ENCODE data around the gene ZNF132. TPM values are rescaled to one million over a fixed set of nuclear protein-coding genes. Genes with fewer than 3 reads are reported as not detected.

Gene ZNF132
- total RNA-seq, 1 donor from 2014 or later, result 7.0 TPM

- peak; percentile 99 for DNase-seq
These were observed 53.2 kb downstream of the ZNF132 start, which contains the start of gene RPS5 for GRCh38 chr19:58386576-58387337. Gene RPS5, plus strand, starts transcription at chr19:58387269. Its CDS starts 869 bp downstream, at chr19:58388138.

GRCh38 chr19:58385891-58386575, 53.9 kb downstream of the ZNF132 start:
- no peak for DNase-seq

- DNase-seq, result no peak
These were observed 54.6 kb downstream of the ZNF132 start for GRCh38 chr19:58385313-58385890.

GRCh38 chr19:58382997-58383603, 56.9 kb downstream of the ZNF132 start:
- DNase-seq, result no peak

Small RNAs within 50 kb of the gene (small RNA-seq; reads per million reads assigned to genes)
- gene MIR4754 (ENCODE audit: low replicate concordance), result not detected
- gene RNU6-1337P (ENCODE audit: low replicate concordance), result not detected

Other genes with a start within 250 kb of the ZNF132 start
- 34.2 TPM for gene ZNF544, start 211.2 kb downstream of the ZNF132 start, total RNA-seq
- gene ZNF8, start 161.2 kb downstream of the ZNF132 start, total RNA-seq, result 9.5 TPM
- 37.8 TPM for gene ERVK3-1, start 134.8 kb downstream of the ZNF132 start, total RNA-seq
- gene ZSCAN22, start 113.2 kb downstream of the ZNF132 start, total RNA-seq, result 2.5 TPM
- 5.7 TPM for gene A1BG, start 86.7 kb downstream of the ZNF132 start, total RNA-seq
- gene ZNF497, start 77.4 kb downstream of the ZNF132 start, total RNA-seq, result 4.9 TPM
- gene ZNF837, start 59.1 kb downstream of the ZNF132 start, total RNA-seq, result 1.5 TPM
- 1,593 TPM for gene RPS5, start 52.9 kb downstream of the ZNF132 start, total RNA-seq
- gene RNF225, start 44.5 kb downstream of the ZNF132 start, total RNA-seq, result not detected
- 11.0 TPM for gene ZNF584, start 31.5 kb downstream of the ZNF132 start, total RNA-seq
- gene ZNF324B, start 11.5 kb upstream of the ZNF132 start, total RNA-seq, result 5.9 TPM
- gene ZNF324, start 26.9 kb upstream of the ZNF132 start, total RNA-seq, result 16.5 TPM
- 8.9 TPM for gene ZNF446, start 36.2 kb upstream of the ZNF132 start, total RNA-seq
- gene SLC27A5, start 71.8 kb upstream of the ZNF132 start, total RNA-seq, result 1.3 TPM
- 3.7 TPM for gene ZBTB45, start 79.7 kb upstream of the ZNF132 start, total RNA-seq
- 251 TPM for gene TRIM28, start 103.9 kb upstream of the ZNF132 start, total RNA-seq
- gene CHMP2A, start 115.0 kb upstream of the ZNF132 start, total RNA-seq, result 49.4 TPM
- 37.5 TPM for gene UBE2M, start 118.5 kb upstream of the ZNF132 start, total RNA-seq
- 21.6 TPM for gene MZF1, start 133.2 kb upstream of the ZNF132 start, total RNA-seq

All from tongue (tissue), 3 donors.